Pulmonary artery endothelial cell (primary cell): Measurements from ENCODE around the gene AP3D1. TPM values are rescaled to one million over a fixed set of nuclear protein-coding genes. Genes with fewer than 3 reads are reported as not detected.
"Not testable (repeated sequence)": the region's sequence is repeated elsewhere in the genome, so short reads cannot be mapped to it uniquely, and the experiment has no call there.

ENCODE experiments used
- DNase-seq: peaks from one replicate; pipeline ENCODE4 v3.0.0-alpha.2; 2011; ENCODE audit warnings: low read depth, low spot score
- total RNA-seq: library from RNA; depleted of rRNA; stranded (reverse); fragments of >200 nt; gene quantifications from 2 replicates; pipeline ENCODE4 v1.2.3, GENCODE V29; 2014

The AP3D1 gene
- total RNA-seq, 1 donor from 2014 or later: 90.9 TPM

DNA sequence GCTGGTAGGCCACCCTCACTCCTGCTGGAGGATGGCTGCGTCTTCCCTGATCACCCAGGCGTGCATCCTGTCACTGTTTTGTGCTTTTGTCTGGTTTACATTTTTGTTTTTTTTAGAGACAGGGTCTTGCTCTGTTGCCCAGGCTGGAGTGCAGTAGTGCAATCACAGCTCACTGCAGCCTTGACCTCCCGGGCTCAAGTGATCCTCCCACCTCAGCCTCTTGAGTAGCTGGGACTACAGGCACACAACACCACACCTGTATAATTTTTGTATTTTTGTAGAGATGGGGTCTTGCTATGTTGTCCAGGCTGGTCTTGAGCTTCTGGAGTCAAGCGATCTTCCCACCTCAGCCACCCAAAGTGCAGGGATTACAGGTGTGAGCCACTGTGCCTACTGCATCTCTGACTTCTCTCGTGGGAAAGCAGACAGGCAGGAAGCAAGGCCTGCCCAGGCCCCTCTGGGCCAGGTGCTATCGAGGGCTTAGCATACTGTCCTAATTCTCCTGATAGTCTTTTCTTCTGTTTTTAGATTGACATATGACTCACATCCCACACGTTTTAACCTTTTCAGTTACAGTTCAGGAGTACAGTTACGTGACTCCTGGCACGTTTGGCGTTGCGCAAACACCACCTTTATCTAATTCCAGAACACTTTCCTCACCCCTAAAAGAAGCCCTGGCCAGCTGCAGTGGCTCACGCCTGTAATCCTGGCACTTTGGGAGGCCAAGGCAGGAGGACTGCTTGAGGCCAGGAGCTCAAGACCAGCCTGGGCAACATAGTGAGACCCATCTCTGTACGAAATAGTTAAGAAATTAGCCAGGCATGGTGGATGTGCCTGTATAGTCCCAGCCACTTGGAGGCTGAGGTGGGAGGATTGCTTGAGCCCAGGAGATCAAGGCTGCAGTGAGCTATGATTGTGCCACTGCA, 64.4 kb downstream of the AP3D1 start:
- DNase-seq: not testable (repeated sequence)

- no peak for DNase-seq
Observed at GRCh38 chr19:2084993-2085720, 66.2 kb downstream of the AP3D1 start.

- no peak for DNase-seq
Observed at GRCh38 chr19:2083174-2083854, 68.1 kb downstream of the AP3D1 start.

GRCh38 chr19:2081873-2082810, 69.2 kb downstream of the AP3D1 start:
- DNase-seq: no peak

GRCh38 chr19:2080336-2080988, 70.9 kb downstream of the AP3D1 start:
- DNase-seq: no peak

- no peak for DNase-seq
Observed at GRCh38 chr19:2079865-2080301, 71.5 kb downstream of the AP3D1 start.

GRCh38 chr19:2079076-2079864, 72.1 kb downstream of the AP3D1 start:
- no peak for DNase-seq

DNA sequence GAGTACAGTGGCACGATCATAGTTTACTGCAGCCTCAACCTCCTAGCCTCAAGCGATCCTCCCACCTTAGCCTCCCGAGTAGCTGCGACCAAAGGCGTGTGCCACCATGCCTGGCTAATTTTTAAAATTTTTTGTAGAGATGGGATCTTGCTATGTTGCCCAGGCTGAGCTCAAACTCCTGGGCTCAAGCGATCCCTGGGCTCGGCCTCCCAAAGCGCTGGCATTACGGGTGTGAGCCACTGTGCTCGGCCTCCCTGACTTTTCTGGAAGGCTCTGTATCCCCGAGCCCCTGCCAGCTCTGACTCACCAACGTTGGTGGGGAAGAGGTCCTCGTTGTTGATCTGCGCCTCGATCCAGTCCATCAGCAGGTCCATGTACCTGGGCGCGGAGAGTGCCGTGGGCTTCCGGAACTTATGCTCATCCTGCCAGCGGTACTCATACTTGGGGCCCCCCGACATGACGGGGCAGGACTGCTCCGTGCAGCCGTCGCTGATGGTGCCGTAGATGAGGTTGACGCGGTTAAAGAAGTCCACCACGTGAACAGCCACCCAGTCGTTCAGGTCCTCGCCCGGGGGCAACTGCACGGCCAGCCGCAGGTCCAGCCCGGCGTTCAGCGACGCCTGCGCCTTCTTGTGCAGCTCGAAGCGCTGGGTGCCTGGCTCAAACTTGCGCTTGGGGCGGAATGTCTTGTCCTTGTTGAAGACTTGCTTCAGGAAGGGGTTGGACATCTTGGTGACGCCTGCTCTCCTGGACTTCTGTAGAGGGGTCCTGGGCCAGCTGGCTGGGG, 73.3 kb downstream of the AP3D1 start:
- no peak for DNase-seq

DNA sequence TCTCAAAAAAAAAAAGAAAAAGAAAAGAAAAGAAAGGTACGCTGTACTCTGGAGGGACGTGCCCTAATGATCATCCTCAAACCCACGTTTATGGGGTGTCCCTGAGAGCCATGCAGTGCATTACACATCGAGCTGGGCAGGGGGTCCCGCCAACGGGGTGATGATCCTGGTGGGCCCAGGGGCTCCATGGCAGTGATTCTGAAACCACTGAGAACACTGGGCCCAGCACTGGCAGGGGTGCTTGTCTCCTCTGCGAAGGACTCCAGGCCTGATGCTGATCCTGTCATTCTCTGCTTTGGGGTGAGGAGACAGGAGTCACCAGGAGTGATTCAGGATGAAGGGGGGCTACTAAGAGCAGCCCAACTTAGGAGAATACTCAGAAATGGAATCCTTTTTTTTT, 74.0 kb downstream of the AP3D1 start:
- no peak for DNase-seq

- no peak for DNase-seq
Observed at GRCh38 chr19:2076526-2076944, 74.8 kb downstream of the AP3D1 start.

DNA sequence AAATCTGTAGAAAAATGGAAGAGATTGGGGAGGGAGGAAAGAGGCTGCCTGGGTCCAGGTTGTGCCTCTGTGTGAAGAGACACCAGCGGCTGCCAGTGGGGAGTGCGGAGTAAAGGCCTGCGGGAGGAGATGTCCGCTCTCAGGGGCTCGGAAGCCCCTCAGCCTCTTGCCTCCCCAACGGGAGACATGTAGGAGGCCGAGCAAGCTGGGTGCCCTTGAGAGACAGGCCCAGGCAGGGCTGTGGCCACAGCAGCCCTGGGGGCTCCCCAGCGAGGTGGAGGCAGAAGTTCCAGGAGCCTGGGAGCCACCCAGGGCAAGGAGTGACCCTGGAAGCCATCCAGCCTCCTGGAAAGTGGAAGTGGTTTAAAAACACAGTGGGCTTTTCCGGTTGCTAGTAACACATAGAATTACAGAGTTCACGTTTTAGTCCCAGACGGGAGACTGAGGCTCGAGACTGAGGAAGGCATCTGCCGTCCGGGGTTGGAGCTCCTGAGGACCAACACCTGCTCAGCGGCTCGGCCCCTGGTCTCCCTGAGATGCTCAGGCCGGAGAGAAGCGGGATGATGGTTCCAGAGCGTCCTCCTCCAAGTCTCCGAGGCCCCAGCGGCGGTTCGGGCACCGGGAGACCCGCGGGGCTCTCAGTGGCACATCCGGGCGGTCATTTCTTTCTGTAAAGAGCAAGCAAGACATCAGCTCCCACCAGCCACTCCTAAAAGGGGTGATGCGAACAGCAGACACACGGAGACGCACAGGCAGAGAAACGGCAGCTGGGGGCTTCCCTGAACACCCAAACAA, 78.4 kb downstream of the AP3D1 start:
- DNase-seq: no peak

DNA sequence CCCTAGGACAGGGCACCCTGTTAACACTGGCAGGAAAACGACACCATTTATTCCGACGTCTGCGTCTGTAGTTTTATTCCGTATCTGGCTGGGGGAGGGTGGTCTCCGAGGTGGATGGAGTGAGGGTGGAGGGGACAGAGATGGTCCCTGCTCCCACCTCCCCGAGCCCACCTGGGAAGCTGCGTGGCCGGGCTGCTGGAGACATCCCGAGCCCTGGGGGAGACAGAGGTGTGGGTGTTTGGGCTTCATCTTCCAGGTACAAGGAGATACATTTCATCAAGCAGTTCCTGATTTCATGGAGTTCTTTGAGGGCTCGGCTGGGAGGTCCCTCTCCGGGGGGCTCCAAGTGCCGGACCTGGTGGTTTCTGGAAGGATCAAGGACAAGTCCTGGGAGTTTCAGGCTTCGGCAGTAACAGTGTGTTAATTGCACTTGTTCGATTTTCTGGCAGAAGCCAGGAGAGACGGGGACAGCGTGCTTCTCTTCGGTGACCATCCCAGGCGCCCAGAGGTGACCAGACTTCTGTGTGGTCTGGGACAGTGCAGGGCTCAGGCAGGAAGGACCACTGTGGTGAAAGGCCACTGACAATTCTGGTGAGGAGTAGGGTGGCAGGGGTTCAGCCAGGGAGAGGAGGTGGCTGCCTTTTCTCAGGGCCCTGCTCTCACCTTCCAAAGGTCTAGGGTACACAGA, 80.2 kb downstream of the AP3D1 start:
- DNase-seq: no peak

DNA sequence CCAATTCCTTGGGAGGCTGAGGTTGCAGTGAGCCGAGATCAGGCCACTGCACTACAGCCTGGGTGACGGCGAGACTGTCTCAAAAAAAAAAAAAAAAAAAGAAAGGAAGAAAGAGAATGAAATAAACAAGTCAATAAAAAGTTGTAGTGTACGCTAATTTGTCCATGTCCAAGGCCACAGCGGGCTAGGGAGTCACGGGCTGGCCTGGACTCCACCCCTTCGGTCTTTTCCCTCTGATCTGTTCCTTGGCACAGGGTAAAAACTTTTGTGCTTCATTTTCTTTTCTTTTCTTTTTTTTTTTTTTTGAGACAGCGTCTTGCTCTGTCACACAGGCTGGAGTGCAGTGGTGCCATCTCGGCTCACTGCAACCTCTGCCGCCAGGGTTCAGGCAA, 80.9 kb downstream of the AP3D1 start:
- no peak for DNase-seq

GRCh38 chr19:2064788-2065524, 86.4 kb downstream of the AP3D1 start:
- DNase-seq: no peak

- no peak for DNase-seq
Observed at GRCh38 chr19:2064395-2064787, 87.0 kb downstream of the AP3D1 start.

- DNase-seq: no peak
Observed at GRCh38 chr19:2063824-2064223, 87.5 kb downstream of the AP3D1 start.

- DNase-seq: no peak
Observed at GRCh38 chr19:2062770-2063169, 88.6 kb downstream of the AP3D1 start.
